Measurements from ENCODE around the gene HSPB6.

The HSPB6 gene

GRCh38 chr19:35756377-35757230, at the start of gene HSPB6:
Gene HSPB6 (minus strand): TSS chr19:35757029. CDS start chr19:35757008, 21 bp downstream.
- no peak for TF ChIP-seq CTCF (IDR thresholded peaks at IDR 0.05; ENCODE audit: unreplicated experiment in 3 of 3)
- no peaks in the 10 kb centered on the region for H3K9me3 Mint-ChIP-seq

GRCh38 chr19:35806597-35806996, 49.8 kb upstream of the HSPB6 start:
- TF ChIP-seq CTCF (IDR thresholded peaks at IDR 0.05; ENCODE audit: unreplicated experiment in 3 of 3): no peak
- Mint-ChIP-seq H3K4me3 (no peak overlapping the region), H3K27me3 (ENCODE audit: low read depth) (peaks cover 43% of the 10 kb centered on the region)

More at GRCh38 chr19:35756377-35757230, at the start of gene HSPB6:
- H3K4me3 Mint-ChIP-seq: peak within 1 kb of the TSS; percentile 92 to 97 (median 95)
- H3K27ac Mint-ChIP-seq: peak within 1 kb of the TSS; percentile 95 to 98 (median 97)
- H3K36me3 Mint-ChIP-seq (ENCODE audit: low read depth): peaks cover 20% of the 10 kb centered on the region
- H3K27me3 Mint-ChIP-seq (ENCODE audit: low read depth): peaks cover 11% of the 10 kb centered on the region
- peaks cover 32% of the 10 kb centered on the region for H3K4me1 Mint-ChIP-seq

GRCh38 chr19:35805526-35806102, 48.8 kb upstream of the HSPB6 start:
- no peak overlapping the region for H3K27ac Mint-ChIP-seq
- peaks cover 4% of the 10 kb centered on the region for H3K9me3 Mint-ChIP-seq
- H3K36me3 Mint-ChIP-seq (ENCODE audit: low read depth): peaks cover 4% of the 10 kb centered on the region
- no peak overlapping the region for H3K4me3 Mint-ChIP-seq
- TF ChIP-seq CTCF (IDR thresholded peaks at IDR 0.05; ENCODE audit: unreplicated experiment in 3 of 3): no peak
- H3K4me1 Mint-ChIP-seq: no peaks in the 10 kb centered on the region
- H3K27me3 Mint-ChIP-seq (ENCODE audit: low read depth): peaks cover 43% of the 10 kb centered on the region

More at GRCh38 chr19:35806597-35806996, 49.8 kb upstream of the HSPB6 start:
- H3K4me1 Mint-ChIP-seq: no peaks in the 10 kb centered on the region
- peaks cover 3% of the 10 kb centered on the region for H3K9me3 Mint-ChIP-seq
- no peak overlapping the region for H3K27ac Mint-ChIP-seq
- H3K36me3 Mint-ChIP-seq (ENCODE audit: low read depth): peaks cover 3% of the 10 kb centered on the region

GRCh38 chr19:35801828-35802227, 45.0 kb upstream of the HSPB6 start:
- Mint-ChIP-seq H3K4me3 (no peak overlapping the region), H3K27ac (no peak overlapping the region), H3K4me1 (no peaks in the 10 kb centered on the region), H3K36me3 (ENCODE audit: low read depth) (peaks cover 4% of the 10 kb centered on the region), H3K27me3 (ENCODE audit: low read depth) (peaks cover 52% of the 10 kb centered on the region), H3K9me3 (peaks cover 4% of the 10 kb centered on the region)
- TF ChIP-seq CTCF (IDR thresholded peaks at IDR 0.05; ENCODE audit: unreplicated experiment in 3 of 3): no peak

- peak overlapping the region; percentile 20 to 52 (median 40) for H3K4me3 Mint-ChIP-seq
- TF ChIP-seq CTCF (IDR thresholded peaks at IDR 0.05; ENCODE audit: unreplicated experiment in 3 of 3): no peak
- H3K27me3 Mint-ChIP-seq (ENCODE audit: low read depth): peaks cover 59% of the 10 kb centered on the region
- no peak overlapping the region for H3K27ac Mint-ChIP-seq
- peaks cover 4% of the 10 kb centered on the region for H3K36me3 Mint-ChIP-seq (ENCODE audit: low read depth)
- peaks cover 4% of the 10 kb centered on the region for H3K9me3 Mint-ChIP-seq
- H3K4me1 Mint-ChIP-seq: no peaks in the 10 kb centered on the region
Observed at GRCh38 chr19:35797663-35798062, 40.8 kb upstream of the HSPB6 start.

All from nephron (organoid).